ENCODE results near the gene FSTL4.

FSTL4 gene

GRCh38 chr5:133612249-133612860, at the start of gene FSTL4:
TSS of gene FSTL4 (minus strand) at chr5:133612541.
- DNase-seq (ENCODE audit: low spot score) = no peak

DNA sequence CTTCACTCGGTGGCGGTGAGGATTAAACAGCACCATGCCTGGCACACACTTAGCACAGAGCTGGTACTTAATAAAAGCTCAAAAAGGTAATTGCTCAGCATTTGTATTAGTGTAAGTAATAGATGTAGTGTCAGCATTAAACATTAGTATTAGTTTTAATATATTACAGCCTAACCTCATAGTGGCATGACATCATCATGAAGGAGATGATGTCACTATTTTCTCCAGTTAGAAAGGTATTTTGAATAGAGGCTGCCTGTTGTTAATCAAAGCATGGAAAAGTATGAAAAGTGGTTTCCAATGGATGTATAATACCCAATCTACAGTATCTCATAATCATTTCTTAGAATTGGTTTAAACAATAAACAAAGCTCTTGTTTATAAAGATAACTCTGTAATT, 49.0 kb upstream of the FSTL4 start:
- DNase-seq (ENCODE audit: low spot score) = no peak

DNA sequence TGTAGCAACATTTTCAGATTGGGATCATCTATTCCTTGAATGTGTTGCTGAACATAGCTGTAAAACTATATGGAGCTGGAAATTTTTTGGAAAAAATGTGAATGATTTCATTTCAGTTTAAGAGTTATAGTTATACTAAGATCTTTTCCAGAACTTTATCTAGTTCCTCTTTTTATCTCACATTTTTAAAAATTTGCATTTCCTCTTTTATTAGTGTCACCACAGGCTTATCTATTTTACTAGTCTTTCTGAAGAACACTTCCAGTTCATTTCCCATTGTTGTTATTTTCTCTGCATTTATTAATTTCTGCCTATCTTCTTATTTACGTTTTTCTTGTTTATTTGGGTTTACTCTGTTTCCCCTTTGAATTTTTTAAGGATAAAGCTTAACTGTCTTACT, 46.0 kb upstream of the FSTL4 start:
- DNase-seq (ENCODE audit: low spot score) = no peak

DNA sequence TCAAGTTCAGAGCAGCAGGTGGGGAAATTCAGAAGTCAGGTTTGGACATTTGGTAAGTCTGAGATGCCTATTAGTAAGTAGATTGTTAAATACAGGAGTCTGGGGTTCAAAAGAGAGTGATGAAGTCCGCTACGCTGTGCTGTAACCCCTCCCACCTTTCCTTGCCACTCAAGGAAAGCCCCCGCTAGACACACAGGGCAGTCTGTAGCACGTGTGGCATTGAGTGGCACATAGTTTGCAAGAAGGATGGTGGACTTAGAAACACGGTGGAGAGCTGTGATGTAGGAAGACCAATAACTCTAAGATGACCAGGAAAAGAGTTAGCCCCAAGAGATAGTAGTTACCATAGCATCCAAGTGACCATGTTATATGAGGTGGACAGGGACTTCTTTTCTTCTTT, 44.7 kb upstream of the FSTL4 start:
- no peak for DNase-seq (ENCODE audit: low spot score)

GRCh38 chr5:133655966-133656365, 43.6 kb upstream of the FSTL4 start:
- DNase-seq (ENCODE audit: low spot score) = no peak

DNA sequence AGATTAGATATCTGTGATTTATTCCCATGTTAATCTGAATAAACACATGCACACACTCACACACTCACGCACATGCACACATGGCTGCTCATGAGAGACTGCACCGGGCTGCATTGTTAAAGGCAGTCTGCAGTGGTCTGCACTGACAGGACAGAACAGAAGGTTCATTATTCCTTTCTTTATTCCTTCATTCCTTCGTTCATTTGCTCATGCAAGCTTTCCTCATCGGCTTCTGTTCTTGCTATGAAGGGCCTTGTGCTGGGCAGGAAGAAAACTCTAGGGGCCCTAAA, 41.4 kb upstream of the FSTL4 start:
- no peak for DNase-seq (ENCODE audit: low spot score)

DNA sequence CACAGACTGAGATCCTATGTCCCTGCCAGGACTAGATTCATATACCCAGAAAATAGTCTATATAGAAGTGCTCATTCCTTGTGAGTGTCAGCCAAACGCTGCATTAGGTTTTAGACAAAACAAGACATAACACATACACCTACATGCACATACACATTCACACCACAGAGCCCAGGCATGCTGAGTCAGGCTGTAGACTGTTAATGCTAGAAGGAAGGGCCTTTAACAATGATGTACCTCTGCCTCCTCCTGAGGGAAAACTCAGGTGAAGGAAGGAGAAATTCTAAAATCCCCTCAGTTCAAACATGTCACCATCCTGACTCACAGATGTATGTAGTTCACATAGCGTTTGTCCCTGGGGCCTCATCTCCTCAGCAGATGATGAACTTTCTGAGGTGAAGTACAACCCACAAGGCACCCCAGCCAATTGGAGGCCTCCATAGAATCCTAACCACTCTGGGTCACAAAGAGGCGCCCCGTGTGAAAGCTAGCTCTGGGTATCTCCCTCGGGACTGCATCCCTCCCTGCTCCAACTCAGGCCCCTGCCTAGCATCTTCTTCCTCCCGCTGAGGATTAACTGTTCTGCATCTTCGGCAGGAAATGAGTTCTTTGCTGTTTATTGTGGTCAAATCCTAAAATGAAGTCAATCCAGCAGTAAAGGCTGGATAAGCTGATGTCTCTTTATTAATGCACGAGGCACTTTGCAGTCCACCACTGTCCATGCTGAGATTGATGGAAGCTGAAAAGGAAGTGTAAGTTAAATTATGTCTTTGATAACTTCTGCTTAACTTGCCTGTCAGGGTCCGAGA, 40.8 kb upstream of the FSTL4 start:
- no peak for DNase-seq (ENCODE audit: low spot score)

- DNase-seq (ENCODE audit: low spot score) = no peak
Measured at GRCh38 chr5:133644000-133644865, 31.9 kb upstream of the FSTL4 start.

GRCh38 chr5:133643365-133643764, 31.0 kb upstream of the FSTL4 start:
- no peak for DNase-seq (ENCODE audit: low spot score)

GRCh38 chr5:133642153-133642722, 29.9 kb upstream of the FSTL4 start:
- no peak for DNase-seq (ENCODE audit: low spot score)

DNA sequence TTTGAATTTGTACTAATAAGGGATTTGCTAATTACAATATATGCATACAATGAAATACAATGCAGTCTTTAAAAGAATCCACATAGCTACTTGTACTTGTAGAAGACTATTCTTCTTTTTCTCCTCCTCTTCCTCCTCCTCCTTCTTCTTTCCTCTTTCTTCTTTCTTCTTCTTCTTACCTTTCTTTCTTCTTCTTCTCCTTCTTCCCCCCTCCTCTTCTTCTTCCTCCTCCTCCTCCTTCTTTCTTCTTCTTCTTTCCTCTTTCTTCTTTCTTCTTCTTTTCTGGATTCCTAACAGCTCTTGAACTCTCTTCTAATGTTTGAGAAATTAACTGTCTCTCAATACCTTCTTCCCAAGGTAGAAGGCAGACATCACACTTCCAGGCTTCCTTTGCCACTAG, 29.3 kb upstream of the FSTL4 start:
- no peak for DNase-seq (ENCODE audit: low spot score)

- DNase-seq (ENCODE audit: low spot score) = no peak
Measured at GRCh38 chr5:133639850-133640528, 27.6 kb upstream of the FSTL4 start.

DNA sequence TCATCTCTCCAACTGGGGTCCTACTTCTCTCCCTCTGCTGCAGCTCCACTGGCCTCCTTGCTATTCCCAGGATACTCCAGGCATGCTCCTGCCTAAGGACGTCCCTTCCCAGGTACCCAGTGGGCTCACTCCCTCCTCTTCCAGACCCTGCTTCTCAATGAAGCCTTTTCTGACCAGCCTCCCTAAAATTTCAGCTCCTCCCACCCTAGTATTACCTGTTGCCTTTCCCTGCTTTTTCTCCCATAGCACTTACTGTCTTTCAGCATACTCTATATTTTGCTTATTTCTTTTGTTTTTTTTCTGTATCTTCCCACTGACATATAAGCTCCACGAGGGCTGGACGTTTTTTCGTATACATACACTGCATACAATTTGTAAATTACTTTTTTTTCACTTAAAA, 26.1 kb upstream of the FSTL4 start:
- DNase-seq (ENCODE audit: low spot score) = no peak

- no peak for DNase-seq (ENCODE audit: low spot score)
Measured at GRCh38 chr5:133637206-133637605, 24.9 kb upstream of the FSTL4 start.

- peak; percentile 45 for DNase-seq (ENCODE audit: low spot score)
Measured at GRCh38 chr5:133635051-133635450, 22.7 kb upstream of the FSTL4 start.

- no peak for DNase-seq (ENCODE audit: low spot score)
Measured at GRCh38 chr5:133627180-133627579, 14.8 kb upstream of the FSTL4 start.

DNA sequence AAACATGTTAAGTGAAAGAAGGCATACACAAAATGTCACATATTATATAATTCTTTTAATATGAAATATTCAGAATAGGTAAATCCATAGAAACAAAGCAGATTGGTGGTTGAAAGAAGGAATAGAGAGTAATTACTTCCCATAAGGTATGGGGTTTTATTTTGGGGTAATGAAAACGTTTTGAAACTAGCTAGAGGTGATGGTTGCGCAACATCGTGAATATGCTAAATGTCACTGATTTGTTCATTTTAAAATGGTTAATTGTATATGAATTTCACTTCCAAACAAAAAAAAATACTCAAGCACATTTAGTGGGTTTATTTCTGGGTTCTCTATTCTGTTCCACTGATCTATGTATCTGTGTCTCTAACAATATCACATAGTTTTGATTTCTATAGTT, 12.0 kb upstream of the FSTL4 start:
- DNase-seq (ENCODE audit: low spot score) = no peak

- DNase-seq (ENCODE audit: low spot score) = no peak
Measured at GRCh38 chr5:133618141-133618540, 5.8 kb upstream of the FSTL4 start.

- no peak for DNase-seq (ENCODE audit: low spot score)
Measured at GRCh38 chr5:133613743-133614142, 1.4 kb upstream of the FSTL4 start.

DNA sequence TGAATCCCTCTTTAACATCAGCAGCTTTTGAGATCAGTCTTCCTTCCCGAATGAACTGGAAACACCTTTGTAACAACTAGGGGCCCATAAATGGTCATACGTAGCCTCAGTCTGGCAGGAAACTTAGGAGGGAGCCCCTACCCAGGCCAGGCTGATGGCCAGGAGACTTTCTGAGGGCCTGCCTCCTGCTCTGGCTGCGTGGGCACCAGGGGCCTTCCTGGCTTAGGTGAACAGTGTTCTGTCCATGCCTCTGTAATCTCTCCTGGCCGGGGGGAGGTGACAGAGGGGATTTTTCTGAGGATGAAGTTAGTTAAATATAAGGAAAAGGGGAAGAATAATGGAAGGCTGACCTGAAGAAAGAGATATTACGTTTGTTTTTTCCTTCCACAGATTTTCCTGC, 843 bp upstream of the FSTL4 start:
- DNase-seq (ENCODE audit: low spot score) = no peak

GRCh38 chr5:133611357-133612248, 738 bp downstream of the FSTL4 start:
- no peak for DNase-seq (ENCODE audit: low spot score)
